Measurements from ENCODE around the gene ECHDC1.

- TF ChIP-seq CTCF (IDR thresholded peaks at IDR 0.05 in 8 of 11, conservative IDR thresholded peaks at IDR 0.05 in 3 of 11): no peak
- no peak for TF ChIP-seq POLR2AphosphoS5 (IDR thresholded peaks at IDR 0.05)
These were observed 2.1 kb upstream of the ECHDC1 start for GRCh38 chr6:127345521-127345920.

Measured in spleen (tissue), 7 donors.